GM12878 (cell line): ENCODE measurements around the gene SLC34A1. TPM values are rescaled to one million over a fixed set of nuclear protein-coding genes. Genes with fewer than 3 reads are reported as not detected.

Source experiments
- ATAC-seq: fragments of 200-7000 bp; cut with Tn5 transposase; 3 replicates; pipeline ENCODE4 v1.9.1; 2020; ENCODE audit warnings: mild to moderate bottlenecking, moderate library complexity
- BruUV-seq: library from RNA; stranded (reverse); fragments of 400-500 nt; replicated peaks from 2 replicates; lab custom pipeline; 2021; lab: Mats Ljungman, UMichigan
- CTCF ChIA-PET: fragments of 300-600 bp; sonication (Branson Sonifier 250); formaldehyde crosslinking; extraction: SDS; loops from one replicate; lab custom pipeline; 2021; ENCODE audit warnings: inconsistent platforms; lab: Yijun Ruan, JAX
- POLR2A ChIA-PET: fragments of 350-600 bp; formaldehyde crosslinking; extraction: SDS; loops from one replicate; lab custom pipeline; 2021; ENCODE audit warnings: inconsistent platforms; lab: Charles Lee
- RAD21 ChIA-PET: fragments of 300-600 bp; sonication (Branson Sonifier 250); formaldehyde crosslinking; loops from one replicate; lab custom pipeline; 2023; ENCODE audit warnings: antibody characterized with exemption; ENCODE audit not compliant: unreplicated experiment; lab: Charles Lee
- SMC1A ChIA-PET: fragments of 300-600 bp; sonication (Branson Sonifier 250); formaldehyde crosslinking; loops from one replicate; lab custom pipeline; 2023; ENCODE audit not compliant: unreplicated experiment, uncharacterized antibody; lab: Charles Lee
- DNase-seq: peaks from one replicate; pipeline ENCODE4 v3.0.0-alpha.2; 2011; ENCODE audit warnings: low read depth, low spot score
- FAIRE-seq: peaks from 3 replicates; lab custom pipeline; 2011; peaks lifted over from hg19 to GRCh38; lab: Jason Lieb, UNC
- H2AFZ ChIP-seq: 2 replicates; pipeline ENCODE4 v1.6.0; 2011; ENCODE audit warnings: low read depth, low read length, control low read depth; ENCODE audit not compliant: control insufficient read depth
- H3K27ac ChIP-seq: 2 replicates; pipeline ENCODE4 v1.5.1; 2011; ENCODE audit warnings: control low read depth; ENCODE audit not compliant: control insufficient read depth, insufficient read depth
- H3K27me3 ChIP-seq, 2 experiments: replicated peaks in 1 of 2; 2 replicates each; pipeline versions ENCODE4 v1.6.0 to v1.6.1; 2011; ENCODE audit warnings: low read length in 1 of 2; ENCODE audit not compliant: control insufficient read depth in 2 of 2, insufficient read depth in 2 of 2
- H3K36me3 ChIP-seq, 2 experiments: 2 replicates each; pipeline ENCODE4 v1.5.1; 2011; ENCODE audit warnings: low read length in 1 of 2; ENCODE audit not compliant: control insufficient read depth in 2 of 2, insufficient read depth in 2 of 2
- H3K4me1 ChIP-seq: 2 replicates; pipeline ENCODE4 v1.6.1; 2011; ENCODE audit warnings: mild to moderate bottlenecking, low read length, moderate library complexity, mixed read lengths; ENCODE audit not compliant: control insufficient read depth, insufficient read depth
- H3K4me2 ChIP-seq: 2 replicates; pipeline ENCODE4 v1.6.0; 2011; ENCODE audit warnings: control low read depth; ENCODE audit not compliant: control insufficient read depth, insufficient read depth
- H3K4me3 ChIP-seq: fragments of 200-600 bp; sonication (generic); 2 replicates; pipeline ENCODE4 v1.5.1; 2016
- H3K79me2 ChIP-seq: 2 replicates; pipeline ENCODE4 v1.6.0; 2011; ENCODE audit warnings: low read length; ENCODE audit not compliant: control insufficient read depth, insufficient read depth
- H3K9ac ChIP-seq: 2 replicates; pipeline ENCODE4 v1.8.0; 2011; ENCODE audit warnings: low read length, control low read depth, mixed read lengths; ENCODE audit not compliant: control insufficient read depth, insufficient read depth
- H3K9me3 ChIP-seq: replicated peaks from 3 replicates; pipeline ENCODE4 v1.5.1; 2011; ENCODE audit warnings: mild to moderate bottlenecking, low read length; ENCODE audit not compliant: control insufficient read depth, insufficient read depth
- H4K20me1 ChIP-seq: 2 replicates; pipeline ENCODE4 v1.6.0; 2011; ENCODE audit not compliant: control insufficient read depth, insufficient read depth
- CBFB ChIP-seq: IDR thresholded peaks from 2 replicates; pipeline ENCODE4 v1.6.1; 2016; ENCODE audit warnings: antibody characterized with exemption, low read depth
- GABPA ChIP-seq: IDR thresholded peaks from 2 replicates; pipeline ENCODE4 v1.6.1; 2014; ENCODE audit warnings: antibody characterized with exemption, low read depth, mild to moderate bottlenecking, inconsistent platforms
- IRF4 ChIP-seq: IDR thresholded peaks from 2 replicates; pipeline ENCODE4 v1.6.1; 2011; ENCODE audit warnings: low read depth, low read length
- KDM1A ChIP-seq: fragments of 200-600 bp; sonication (generic); IDR thresholded peaks from 2 replicates; pipeline ENCODE4 v1.6.1; 2016; ENCODE audit warnings: borderline replicate concordance
- MEF2A ChIP-seq: IDR thresholded peaks from 2 replicates; pipeline ENCODE4 v1.6.1; 2011; ENCODE audit warnings: low read depth, mild to moderate bottlenecking, low read length, moderate library complexity; ENCODE audit not compliant: insufficient read depth
- MYB ChIP-seq: fragments of 150-350 bp; IDR thresholded peaks from 2 replicates; pipeline ENCODE4 v1.6.1; 2014; ENCODE audit warnings: mild to moderate bottlenecking, low read depth, low read length, borderline replicate concordance
- NFIC ChIP-seq: IDR thresholded peaks from 2 replicates; pipeline ENCODE4 v1.6.1; 2012; ENCODE audit warnings: low read depth, mild to moderate bottlenecking, inconsistent platforms, low read length, moderate library complexity
- POLR2A ChIP-seq: IDR thresholded peaks from 2 replicates; pipeline ENCODE4 v1.6.1; 2011; ENCODE audit warnings: low read depth, mild to moderate bottlenecking, low read length
- POLR2AphosphoS5 ChIP-seq: IDR thresholded peaks from 2 replicates; pipeline ENCODE4 v1.6.1; 2011; ENCODE audit warnings: mild to moderate bottlenecking, low read length, inconsistent platforms
- RAD51 ChIP-seq: fragments of 450-650 bp; IDR thresholded peaks from 2 replicates; pipeline ENCODE4 v1.6.1; 2016; ENCODE audit warnings: moderate library complexity, mild to moderate bottlenecking, inconsistent platforms
- SIN3A ChIP-seq: IDR thresholded peaks from 2 replicates; pipeline ENCODE4 v1.6.1; 2012; ENCODE audit warnings: low read depth, low read length, improper control_type of control experiment
- SREBF2 ChIP-seq: IDR thresholded peaks from 2 replicates; pipeline ENCODE4 v1.6.1; 2012; ENCODE audit warnings: mild to moderate bottlenecking, low read length
- ZSCAN29 ChIP-seq: fragments of 450-650 bp; IDR thresholded peaks from 2 replicates; pipeline ENCODE4 v1.6.1; 2017; ENCODE audit warnings: mild to moderate bottlenecking, moderate library complexity
- WGBS: methylation state at CpG from one replicate; pipeline ENCODE4 v1.1.6; 2016; ENCODE audit warnings: low lambda C conversion rate; ENCODE audit not compliant: insufficient replicate concordance, insufficient coverage; ENCODE audit errors: missing lambda C conversion rate; 5-methylcytosine and 5-hydroxymethylcytosine counted together
- in situ Hi-C: fragments of 300-500 bp; cut with MboI; formaldehyde crosslinking; loops from 9 replicates; pipeline ENCODE4 v1.14.3; 2018; ENCODE audit warnings: mixed read lengths
- intact Hi-C: fragments of 100-400 bp; cut with micrococcal nuclease; formaldehyde crosslinking; loops from one replicate; pipeline ENCODE4 v1.14.2; 2022; ENCODE audit not compliant: unreplicated experiment
- polyA plus RNA-seq, 11 experiments: library from polyadenylated mRNA; depleted of rRNA in 4 of 11; unstranded in 6 of 11; stranded (reverse) in 5 of 11; fragments of >200 nt; fragmentation: Nextera tagmentation in 4 of 11; fragmentation: Illumina TruSeq in 1 of 11; extraction: Ambion mirVana in 4 of 11; extraction: Trizol in 1 of 11; gene quantifications; 1 replicate in 1 of 11; 2 replicates in 10 of 11; pipeline versions ENCODE4 v1.2.1 to v1.2.3, GENCODE V29; 2011 to 2016; ENCODE audit warnings: inconsistent platforms in 2 of 11, missing spikeins in 2 of 11, low read depth in 1 of 11
- total RNA-seq, 4 experiments: library from RNA; depleted of rRNA in 3 of 4; stranded (reverse); fragments of >200 nt in 3 of 4; fragmentation: Illumina TruSeq in 1 of 4; extraction: Trizol in 1 of 4; gene quantifications; 2 replicates each; pipeline versions ENCODE4 v1.2.1 to v1.2.3, GENCODE V29; 2013 to 2021
- TF ChIP-seq, protein P1 (sequence below): fragments of 450-650 bp; IDR thresholded peaks from 2 replicates; pipeline ENCODE4 v1.6.1; 2014; ENCODE audit warnings: mild to moderate bottlenecking
- TF ChIP-seq, protein P2 (sequence below): fragments of 450-650 bp; IDR thresholded peaks from 2 replicates; pipeline ENCODE4 v1.6.1; 2017; ENCODE audit warnings: mild to moderate bottlenecking, moderate library complexity
- TF ChIP-seq, protein P3 (sequence below): IDR thresholded peaks from 2 replicates; pipeline ENCODE4 v1.6.1; 2012; ENCODE audit warnings: mild to moderate bottlenecking, low read depth, low read length

Gene SLC34A1
- total and polyA plus RNA-seq, 10 of the 15 experiments (the other 5 are each of a cell fraction or from before 2014, with no cell fraction given) = 0.03 to 0.14 (median 0.09) TPM; not detected in 2

DNA sequence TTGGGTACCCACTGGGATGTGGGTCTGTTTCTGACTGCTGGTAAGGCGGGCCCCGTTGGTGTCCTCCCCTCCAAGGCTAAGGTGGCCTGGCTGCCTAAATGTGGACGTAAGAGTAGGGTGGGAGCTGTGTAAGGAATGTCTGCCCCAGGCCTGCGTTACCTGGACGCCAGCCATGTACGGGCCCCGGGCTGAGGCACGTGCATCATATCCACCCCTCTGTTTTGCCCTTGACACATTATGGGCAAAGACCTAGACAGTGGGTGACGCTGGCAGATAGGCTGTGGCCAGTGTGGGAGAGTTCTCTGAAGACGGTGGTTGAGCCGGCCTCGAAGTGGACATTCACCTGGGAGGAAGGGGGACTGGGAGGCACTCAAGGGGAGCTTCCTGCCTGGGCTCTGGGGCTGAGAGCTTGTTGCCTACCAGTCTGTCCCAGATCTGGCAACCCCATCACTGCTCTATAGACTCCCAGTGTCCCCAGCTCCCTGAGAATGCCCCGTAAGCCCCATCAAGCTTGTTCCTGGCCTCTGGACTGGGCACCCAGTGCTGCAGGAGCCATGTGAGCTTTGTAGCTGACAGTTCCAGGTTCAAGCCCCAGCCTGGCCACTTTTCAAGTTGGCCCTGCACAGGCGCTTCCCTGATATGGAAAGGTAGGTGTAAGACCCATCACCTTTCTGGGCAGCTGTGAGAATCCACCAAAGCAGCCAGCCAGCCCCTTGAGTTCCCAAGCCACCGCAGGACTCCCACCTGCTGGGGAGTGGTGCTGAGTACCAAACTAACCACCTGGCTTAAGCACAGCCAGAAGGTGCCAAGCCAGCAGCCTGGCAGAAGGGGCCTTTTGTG is 59.1 kb downstream of the SLC34A1 start:
- no peak for FAIRE-seq
- CTCF ChIA-PET = interaction anchor here (0.8 to 16.4 kb wide), 7 partner anchors 11 to 58 kb away, joined by 3 to 391 read pairs (median 11); partner anchors contain the start of genes GRK6 and PFN3

More for the DNA sequence above, 59.1 kb downstream of the SLC34A1 start:
- no peak overlapping the region for H3K27ac ChIP-seq
- peaks cover 4 to 12% of the 10 kb centered on the region in 2 experiments; a peak in 3 of 4 replicates for H3K36me3 ChIP-seq
- H3K4me3 ChIP-seq = no peak overlapping the region
- H3K9me3 ChIP-seq = no peaks in the 10 kb centered on the region
- intact Hi-C loops (no loop called here), in situ Hi-C loops (no loop called here)
- POLR2A ChIA-PET = interaction anchor here (1.0 to 13.6 kb wide), 6 partner anchors 11 to 39 kb away, joined by 3 to 358 read pairs (median 12); partner anchors contain the start of genes F12 and GRK6
- H3K4me2 ChIP-seq = no peak overlapping the region
- WGBS = 90% methylated on average over 15 of the region's 15 CpGs
- SMC1A ChIA-PET = interaction anchor here (2.7 to 7.4 kb wide), 3 partner anchors 12 to 59 kb away, joined by 10 to 105 read pairs (median 73); partner anchors contain the start of gene PFN3
- no peak for ATAC-seq
- H3K27me3 ChIP-seq = no peaks in the 10 kb centered on the region
- H3K4me1 ChIP-seq = peaks cover 32% of the 10 kb centered on the region
- H3K9ac ChIP-seq = no peak overlapping the region
- TF ChIP-seq MYB = no peak
- TF ChIP-seq SREBF2 = no peak
- TF ChIP-seq MEF2A = no peak
- TF ChIP-seq RAD51 = no peak
- no peak for TF ChIP-seq IRF4
- no peak for TF ChIP-seq SIN3A
- no peak for TF ChIP-seq ZSCAN29
- TF ChIP-seq, protein P1, sequence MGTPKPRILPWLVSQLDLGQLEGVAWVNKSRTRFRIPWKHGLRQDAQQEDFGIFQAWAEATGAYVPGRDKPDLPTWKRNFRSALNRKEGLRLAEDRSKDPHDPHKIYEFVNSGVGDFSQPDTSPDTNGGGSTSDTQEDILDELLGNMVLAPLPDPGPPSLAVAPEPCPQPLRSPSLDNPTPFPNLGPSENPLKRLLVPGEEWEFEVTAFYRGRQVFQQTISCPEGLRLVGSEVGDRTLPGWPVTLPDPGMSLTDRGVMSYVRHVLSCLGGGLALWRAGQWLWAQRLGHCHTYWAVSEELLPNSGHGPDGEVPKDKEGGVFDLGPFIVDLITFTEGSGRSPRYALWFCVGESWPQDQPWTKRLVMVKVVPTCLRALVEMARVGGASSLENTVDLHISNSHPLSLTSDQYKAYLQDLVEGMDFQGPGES = no peak
- TF ChIP-seq, protein P2, sequence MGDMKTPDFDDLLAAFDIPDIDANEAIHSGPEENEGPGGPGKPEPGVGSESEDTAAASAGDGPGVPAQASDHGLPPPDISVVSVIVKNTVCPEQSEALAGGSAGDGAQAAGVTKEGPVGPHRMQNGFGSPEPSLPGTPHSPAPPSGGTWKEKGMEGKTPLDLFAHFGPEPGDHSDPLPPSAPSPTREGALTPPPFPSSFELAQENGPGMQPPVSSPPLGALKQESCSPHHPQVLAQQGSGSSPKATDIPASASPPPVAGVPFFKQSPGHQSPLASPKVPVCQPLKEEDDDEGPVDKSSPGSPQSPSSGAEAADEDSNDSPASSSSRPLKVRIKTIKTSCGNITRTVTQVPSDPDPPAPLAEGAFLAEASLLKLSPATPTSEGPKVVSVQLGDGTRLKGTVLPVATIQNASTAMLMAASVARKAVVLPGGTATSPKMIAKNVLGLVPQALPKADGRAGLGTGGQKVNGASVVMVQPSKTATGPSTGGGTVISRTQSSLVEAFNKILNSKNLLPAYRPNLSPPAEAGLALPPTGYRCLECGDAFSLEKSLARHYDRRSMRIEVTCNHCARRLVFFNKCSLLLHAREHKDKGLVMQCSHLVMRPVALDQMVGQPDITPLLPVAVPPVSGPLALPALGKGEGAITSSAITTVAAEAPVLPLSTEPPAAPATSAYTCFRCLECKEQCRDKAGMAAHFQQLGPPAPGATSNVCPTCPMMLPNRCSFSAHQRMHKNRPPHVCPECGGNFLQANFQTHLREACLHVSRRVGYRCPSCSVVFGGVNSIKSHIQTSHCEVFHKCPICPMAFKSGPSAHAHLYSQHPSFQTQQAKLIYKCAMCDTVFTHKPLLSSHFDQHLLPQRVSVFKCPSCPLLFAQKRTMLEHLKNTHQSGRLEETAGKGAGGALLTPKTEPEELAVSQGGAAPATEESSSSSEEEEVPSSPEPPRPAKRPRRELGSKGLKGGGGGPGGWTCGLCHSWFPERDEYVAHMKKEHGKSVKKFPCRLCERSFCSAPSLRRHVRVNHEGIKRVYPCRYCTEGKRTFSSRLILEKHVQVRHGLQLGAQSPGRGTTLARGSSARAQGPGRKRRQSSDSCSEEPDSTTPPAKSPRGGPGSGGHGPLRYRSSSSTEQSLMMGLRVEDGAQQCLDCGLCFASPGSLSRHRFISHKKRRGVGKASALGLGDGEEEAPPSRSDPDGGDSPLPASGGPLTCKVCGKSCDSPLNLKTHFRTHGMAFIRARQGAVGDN = no peak
- TF ChIP-seq POLR2AphosphoS5 = peak; percentile 4; the same call in 1 of the 2 replicates
- TF ChIP-seq CBFB = no peak
- TF ChIP-seq GABPA = no peak
- peak; percentile 14 for TF ChIP-seq POLR2A
- TF ChIP-seq, protein P3, sequence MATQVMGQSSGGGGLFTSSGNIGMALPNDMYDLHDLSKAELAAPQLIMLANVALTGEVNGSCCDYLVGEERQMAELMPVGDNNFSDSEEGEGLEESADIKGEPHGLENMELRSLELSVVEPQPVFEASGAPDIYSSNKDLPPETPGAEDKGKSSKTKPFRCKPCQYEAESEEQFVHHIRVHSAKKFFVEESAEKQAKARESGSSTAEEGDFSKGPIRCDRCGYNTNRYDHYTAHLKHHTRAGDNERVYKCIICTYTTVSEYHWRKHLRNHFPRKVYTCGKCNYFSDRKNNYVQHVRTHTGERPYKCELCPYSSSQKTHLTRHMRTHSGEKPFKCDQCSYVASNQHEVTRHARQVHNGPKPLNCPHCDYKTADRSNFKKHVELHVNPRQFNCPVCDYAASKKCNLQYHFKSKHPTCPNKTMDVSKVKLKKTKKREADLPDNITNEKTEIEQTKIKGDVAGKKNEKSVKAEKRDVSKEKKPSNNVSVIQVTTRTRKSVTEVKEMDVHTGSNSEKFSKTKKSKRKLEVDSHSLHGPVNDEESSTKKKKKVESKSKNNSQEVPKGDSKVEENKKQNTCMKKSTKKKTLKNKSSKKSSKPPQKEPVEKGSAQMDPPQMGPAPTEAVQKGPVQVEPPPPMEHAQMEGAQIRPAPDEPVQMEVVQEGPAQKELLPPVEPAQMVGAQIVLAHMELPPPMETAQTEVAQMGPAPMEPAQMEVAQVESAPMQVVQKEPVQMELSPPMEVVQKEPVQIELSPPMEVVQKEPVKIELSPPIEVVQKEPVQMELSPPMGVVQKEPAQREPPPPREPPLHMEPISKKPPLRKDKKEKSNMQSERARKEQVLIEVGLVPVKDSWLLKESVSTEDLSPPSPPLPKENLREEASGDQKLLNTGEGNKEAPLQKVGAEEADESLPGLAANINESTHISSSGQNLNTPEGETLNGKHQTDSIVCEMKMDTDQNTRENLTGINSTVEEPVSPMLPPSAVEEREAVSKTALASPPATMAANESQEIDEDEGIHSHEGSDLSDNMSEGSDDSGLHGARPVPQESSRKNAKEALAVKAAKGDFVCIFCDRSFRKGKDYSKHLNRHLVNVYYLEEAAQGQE = no peak
- no peak for TF ChIP-seq NFIC
- TF ChIP-seq KDM1A = no peak
- H3K79me2 ChIP-seq = peaks cover 8% of the 10 kb centered on the region
- H4K20me1 ChIP-seq = no peaks in the 10 kb centered on the region
- no peak overlapping the region for H2AFZ ChIP-seq
- no TSS peak for BruUV-seq
- RAD21 ChIA-PET = interaction anchor here (0.6 to 13.5 kb wide), 6 partner anchors 12 to 125 kb away, joined by 3 to 291 read pairs (median 14); partner anchors contain the start of gene GRK6
- no peak for DNase-seq
